Nucleus accumbens (tissue), 56 donors: Measurements from ENCODE around the gene ASIC4.

Source experiments
- DNase-seq, 56 donors: peaks; one replicate each; lab custom pipeline; 2025; lab: John Stamatoyannopoulos, UW

Gene ASIC4

GRCh38 chr2:219545295-219545942 is 31.1 kb downstream of the ASIC4 start:
- DNase-seq = no peak

- no peak for DNase-seq
These were observed 31.7 kb downstream of the ASIC4 start for GRCh38 chr2:219545943-219546352.

GRCh38 chr2:219547621-219548020 is 33.3 kb downstream of the ASIC4 start:
- no peak for DNase-seq

DNA sequence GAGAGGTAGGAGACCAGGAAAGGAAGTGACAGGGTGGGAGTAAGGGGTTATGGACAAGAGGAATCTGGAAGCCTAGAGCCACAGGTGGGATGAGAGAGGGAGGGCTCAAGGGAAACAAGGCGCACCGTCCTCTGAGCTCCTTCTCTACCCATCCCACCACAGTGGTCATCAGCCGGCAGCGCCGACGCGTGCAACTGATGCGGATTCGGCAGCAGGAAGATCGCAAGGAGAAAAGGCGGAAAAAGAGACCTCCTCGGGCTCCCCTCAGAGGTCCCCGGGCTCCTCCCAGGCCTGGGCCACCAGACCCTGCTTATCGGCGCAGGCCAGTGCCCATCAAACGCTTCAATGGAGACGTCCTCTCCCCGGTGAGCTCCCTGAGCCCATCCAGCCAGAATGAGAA is 34.7 kb downstream of the ASIC4 start:
- DNase-seq = no peak

GRCh38 chr2:219549619-219550018 is 35.3 kb downstream of the ASIC4 start:
- no peak for DNase-seq

DNA sequence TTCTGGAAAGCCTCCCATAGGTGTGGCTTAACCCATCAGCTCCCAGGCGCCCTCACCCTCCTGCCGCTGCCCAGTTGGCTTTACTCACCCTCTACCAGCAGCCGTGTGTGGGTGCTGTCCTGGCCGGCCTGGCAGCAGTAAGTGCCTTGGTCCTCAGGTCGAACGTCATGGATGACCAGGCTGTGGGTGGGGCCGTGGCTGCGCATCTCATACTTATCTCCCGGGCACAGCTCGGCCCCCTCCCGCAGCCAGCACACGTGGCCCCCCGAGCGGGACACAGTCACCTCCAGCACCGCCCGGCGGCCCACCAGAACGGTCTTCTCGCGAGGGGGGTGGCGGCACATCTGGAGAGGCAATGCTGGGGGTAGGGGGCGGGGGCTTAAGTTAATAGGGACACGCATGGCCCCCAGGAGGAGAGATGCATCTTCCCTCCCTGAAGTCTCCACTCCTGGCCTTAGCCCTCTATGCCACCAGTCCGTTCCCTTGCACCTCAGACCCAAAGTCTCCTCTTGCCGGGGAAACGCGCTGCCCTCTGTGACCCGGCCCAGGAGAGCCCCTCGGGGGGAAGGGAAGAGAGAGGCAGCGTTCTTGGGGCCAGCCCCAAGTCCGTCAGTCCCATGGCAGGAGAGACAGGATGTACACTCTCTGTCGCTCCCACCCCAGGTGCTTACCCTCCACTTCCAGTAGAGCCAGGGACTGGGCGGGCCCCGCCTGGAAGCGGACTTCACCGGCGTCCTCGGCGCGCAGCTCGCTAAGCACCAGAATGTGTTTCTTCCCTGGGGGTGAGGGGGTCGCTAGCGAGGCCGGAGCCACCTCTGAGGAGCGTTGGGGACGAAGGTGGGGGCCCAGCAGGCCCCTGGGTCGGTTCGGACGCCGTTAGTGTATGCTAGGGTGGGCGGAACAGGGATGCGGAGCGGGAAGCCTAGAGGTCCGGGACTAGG is 37.4 kb downstream of the ASIC4 start:
- DNase-seq = peak in 9 of 56 donors; percentile 4 to 49 (median 22)

GRCh38 chr2:219552382-219553167 is 38.3 kb downstream of the ASIC4 start:
- peak in 55 of 56 donors; percentile 16 to 94 (median 79) for DNase-seq

DNA sequence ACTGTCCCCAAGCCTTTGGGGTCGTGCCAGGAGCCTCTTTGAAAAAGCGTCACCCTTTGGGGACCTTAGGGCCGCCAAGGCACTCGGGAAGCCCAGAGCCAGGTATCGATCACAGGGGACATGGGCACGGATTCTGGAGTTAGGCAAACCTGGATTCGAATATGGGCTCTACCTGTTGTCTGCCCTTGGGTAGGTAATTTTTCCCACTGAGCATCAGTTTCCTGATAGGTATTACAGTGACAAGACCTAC is 38.8 kb downstream of the ASIC4 start:
- DNase-seq = no peak

DNA sequence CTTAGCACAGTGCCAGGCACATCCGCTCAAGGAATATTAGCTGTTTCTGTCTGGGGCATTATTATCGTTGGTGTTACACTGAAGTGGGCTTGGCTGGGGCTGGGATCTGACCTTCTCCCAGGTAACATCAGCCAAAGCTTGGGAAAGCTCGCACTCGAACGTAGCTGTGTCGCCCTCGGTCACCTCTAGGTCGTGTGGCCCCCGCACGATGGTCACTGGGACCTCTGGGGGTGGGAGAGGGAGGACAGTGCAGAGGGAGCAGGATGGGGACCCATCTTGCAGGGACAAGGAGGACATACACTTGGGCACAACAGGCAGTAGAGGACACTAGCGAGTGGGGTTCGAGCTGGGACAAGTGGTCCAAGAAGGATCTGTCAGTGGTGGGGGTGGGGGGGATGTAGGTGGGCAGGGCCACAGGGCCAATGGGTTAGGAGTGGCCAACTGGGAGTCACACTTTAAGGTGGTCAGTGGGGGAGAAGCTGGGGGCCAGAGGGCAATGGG is 39.2 kb downstream of the ASIC4 start:
- no peak for DNase-seq

DNA sequence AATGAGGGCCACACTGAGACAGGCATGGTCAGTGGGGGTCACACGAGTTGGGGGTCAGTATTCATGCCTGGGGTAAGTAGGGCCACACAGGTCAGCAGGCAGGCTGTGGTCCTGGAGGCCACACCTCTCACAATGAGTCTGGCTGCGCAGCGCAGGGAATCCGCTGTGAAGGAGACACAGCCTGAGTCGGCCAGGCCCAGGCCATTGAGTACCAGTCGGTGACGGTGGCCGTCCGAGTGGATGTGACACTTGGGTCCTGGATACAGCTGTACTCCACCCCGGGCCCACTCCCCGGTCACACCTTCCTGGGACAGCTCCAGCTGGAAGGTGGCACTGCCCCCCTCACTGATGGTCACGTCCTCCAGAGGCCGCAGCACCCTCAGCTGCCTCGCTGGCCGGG is 40.1 kb downstream of the ASIC4 start:
- no peak for DNase-seq

- DNase-seq = no peak
These were observed 41.7 kb downstream of the ASIC4 start for GRCh38 chr2:219555956-219556355.

GRCh38 chr2:219556413-219556812 is 42.1 kb downstream of the ASIC4 start:
- no peak for DNase-seq

DNA sequence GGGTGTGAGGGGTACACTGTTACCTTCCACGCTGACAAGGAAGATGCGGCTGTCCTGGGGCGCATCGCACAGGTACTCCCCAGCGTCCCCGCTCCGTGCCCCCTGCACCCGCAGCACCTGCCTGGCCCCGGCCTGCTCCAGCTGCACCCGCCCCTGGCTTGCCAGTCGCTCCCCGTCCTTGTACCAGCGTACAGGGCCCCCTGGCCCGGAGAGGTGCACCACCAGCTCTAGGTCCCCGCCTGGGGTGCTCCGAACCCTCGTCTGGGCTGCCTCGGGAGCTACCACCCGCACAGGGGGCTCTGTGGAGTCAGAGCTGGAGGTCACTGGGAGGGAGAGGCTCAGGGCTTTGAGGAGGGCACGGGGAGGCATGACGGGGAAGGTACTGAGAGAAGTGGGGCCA is 43.0 kb downstream of the ASIC4 start:
- no peak for DNase-seq

GRCh38 chr2:219557791-219558785 is 43.8 kb downstream of the ASIC4 start:
- no peak for DNase-seq

DNA sequence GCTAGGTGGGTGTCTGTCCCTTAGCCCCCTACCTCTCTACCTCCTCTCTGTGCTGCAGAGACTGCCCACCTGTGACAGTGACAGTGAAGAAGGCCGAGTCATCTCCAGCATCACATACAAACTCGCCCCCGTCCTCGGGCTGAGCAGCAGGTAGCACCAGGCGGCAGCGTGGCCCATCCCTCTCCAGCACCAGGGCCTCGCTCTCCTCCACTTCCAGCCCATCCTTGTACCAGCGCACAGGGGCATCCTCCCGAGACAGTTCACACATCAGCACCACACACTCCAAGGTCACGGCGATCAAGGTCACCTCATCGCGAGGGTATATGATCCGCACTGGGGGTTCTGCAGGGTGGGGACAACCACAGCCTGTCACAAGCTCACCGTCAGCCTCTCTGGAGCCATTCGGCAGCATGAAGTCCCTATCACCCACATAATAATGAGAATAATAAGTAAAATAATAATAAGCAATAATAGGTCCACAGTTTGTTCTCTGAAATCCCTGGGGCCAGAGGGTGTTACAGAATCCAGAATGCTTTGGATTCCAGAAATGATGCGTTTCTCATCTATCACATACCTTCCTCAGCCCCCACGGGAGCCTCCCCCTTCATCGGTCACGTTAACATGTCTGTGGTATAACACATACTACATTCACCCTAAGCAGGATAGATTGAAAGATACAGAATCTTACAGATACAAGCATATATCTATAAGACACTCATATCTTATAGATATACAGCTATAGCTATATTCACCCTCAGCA is 45.1 kb downstream of the ASIC4 start:
- no peak for DNase-seq

DNA sequence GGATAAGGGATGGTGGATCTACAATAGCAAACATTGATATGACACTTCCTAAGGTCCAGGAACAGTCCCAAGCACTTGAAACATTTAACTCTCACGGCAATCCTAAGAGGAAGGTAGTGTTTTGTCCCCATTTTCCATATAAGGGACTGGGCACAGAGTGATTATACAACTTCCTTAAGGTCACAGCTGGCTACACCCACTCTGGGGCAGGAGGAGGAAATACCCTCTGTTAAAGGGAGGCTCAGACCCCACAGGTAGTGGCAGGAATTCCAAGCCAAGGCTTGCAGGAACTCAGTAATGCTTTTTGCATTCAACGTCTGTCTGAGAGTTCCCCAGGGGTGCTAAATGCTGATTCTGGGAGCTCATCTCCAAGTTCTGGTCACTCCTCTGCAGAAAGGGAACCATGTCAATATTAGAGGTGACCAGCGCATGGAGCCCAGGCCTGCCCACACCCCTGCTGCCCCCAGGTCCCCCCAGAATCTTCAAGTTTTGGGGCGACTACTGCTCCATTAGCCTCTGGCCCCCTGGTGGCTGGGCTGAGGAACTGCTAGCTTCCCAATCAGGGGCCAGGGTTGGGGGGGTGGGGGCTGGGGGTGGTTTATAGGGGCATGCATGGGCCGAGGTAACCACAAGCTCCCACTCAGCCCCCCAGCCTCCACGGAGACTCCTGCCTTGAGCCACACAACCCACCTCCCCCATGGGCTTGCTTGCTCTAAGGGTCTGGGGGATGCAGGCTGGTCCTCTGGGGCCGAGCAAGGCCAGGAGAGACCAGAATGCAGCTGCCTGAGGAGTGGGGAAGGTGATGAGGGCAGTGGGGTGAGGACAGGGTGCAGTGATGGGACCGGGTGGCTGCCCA is 46.0 kb downstream of the ASIC4 start:
- DNase-seq = no peak

GRCh38 chr2:219560893-219561178 is 46.6 kb downstream of the ASIC4 start:
- no peak for DNase-seq
